EL (cell line): Measurements from ENCODE around the gene TGFBR2.

Experiments
- DNase-seq: peaks from one replicate; pipeline ENCODE4 v3.0.0-alpha.2; 2016

Gene TGFBR2

GRCh38 chr3:30604093-30604492 is 2.3 kb upstream of the TGFBR2 start:
- DNase-seq: no peak

GRCh38 chr3:30604558-30604957 is 1.8 kb upstream of the TGFBR2 start:
- DNase-seq: no peak

GRCh38 chr3:30605005-30605404 is 1.4 kb upstream of the TGFBR2 start:
- DNase-seq: no peak

GRCh38 chr3:30605706-30606300 is 598 bp upstream of the TGFBR2 start:
- DNase-seq: no peak

- DNase-seq: peak; percentile 56
Measured at GRCh38 chr3:30607032-30607833, 832 bp downstream of the TGFBR2 start.

GRCh38 chr3:30608598-30608947 is 2.2 kb downstream of the TGFBR2 start:
- DNase-seq: no peak

- no peak for DNase-seq
Measured at GRCh38 chr3:30609930-30610701, 3.7 kb downstream of the TGFBR2 start.

- no peak for DNase-seq
Measured at GRCh38 chr3:30610702-30611368, 4.4 kb downstream of the TGFBR2 start.

- peak; percentile 76 for DNase-seq
Measured at GRCh38 chr3:30611613-30612436, 5.4 kb downstream of the TGFBR2 start.

- no peak for DNase-seq
Measured at GRCh38 chr3:30612437-30613132, 6.2 kb downstream of the TGFBR2 start.

- no peak for DNase-seq
Measured at GRCh38 chr3:30613133-30613825, 6.9 kb downstream of the TGFBR2 start.

GRCh38 chr3:30614373-30614772 is 8.0 kb downstream of the TGFBR2 start:
- DNase-seq: no peak

- DNase-seq: no peak
Measured at GRCh38 chr3:30614943-30615342, 8.5 kb downstream of the TGFBR2 start.

GRCh38 chr3:30615615-30616346 is 9.4 kb downstream of the TGFBR2 start:
- DNase-seq: no peak

GRCh38 chr3:30616347-30617027 is 10.1 kb downstream of the TGFBR2 start:
- no peak for DNase-seq

GRCh38 chr3:30617069-30617468 is 10.7 kb downstream of the TGFBR2 start:
- DNase-seq: no peak

GRCh38 chr3:30617653-30618052 is 11.3 kb downstream of the TGFBR2 start:
- no peak for DNase-seq

GRCh38 chr3:30618526-30618925 is 12.1 kb downstream of the TGFBR2 start:
- no peak for DNase-seq

GRCh38 chr3:30619318-30619717 is 12.9 kb downstream of the TGFBR2 start:
- DNase-seq: no peak
